ENCODE measurements around the gene TOR3A.

Gene TOR3A

GRCh38 chr1:179105393-179105792, 23.5 kb downstream of the TOR3A start:
- TF ChIP-seq CTCF (conservative IDR thresholded peaks at IDR 0.05; ENCODE audit: low read depth, low read length), result peak; percentile 68
- no peak overlapping the region for H3K4me3 ChIP-seq (ENCODE audit: low read depth, low read length)
- peak; percentile 46 for DNase-seq (ENCODE audit: low read depth)

- no peak for TF ChIP-seq CTCF (conservative IDR thresholded peaks at IDR 0.05; ENCODE audit: low read depth, low read length)
- no peak overlapping the region for H3K4me3 ChIP-seq (ENCODE audit: low read depth, low read length)
- DNase-seq (ENCODE audit: low read depth), result no peak
These were observed 26.1 kb downstream of the TOR3A start for GRCh38 chr1:179107706-179108629.

- DNase-seq (ENCODE audit: low read depth), result no peak
- H3K4me3 ChIP-seq (ENCODE audit: low read depth, low read length), result no peak overlapping the region
- no peak for TF ChIP-seq CTCF (conservative IDR thresholded peaks at IDR 0.05; ENCODE audit: low read depth, low read length)
These were observed 26.8 kb downstream of the TOR3A start for GRCh38 chr1:179108644-179109043.

- no peak overlapping the region for H3K4me3 ChIP-seq (ENCODE audit: low read depth, low read length)
- no peak for DNase-seq (ENCODE audit: low read depth)
- no peak for TF ChIP-seq CTCF (conservative IDR thresholded peaks at IDR 0.05; ENCODE audit: low read depth, low read length)
These were observed 33.3 kb downstream of the TOR3A start for GRCh38 chr1:179115181-179115580.

GRCh38 chr1:179119513-179119912, 37.6 kb downstream of the TOR3A start:
- DNase-seq (ENCODE audit: low read depth), result no peak
- TF ChIP-seq CTCF (conservative IDR thresholded peaks at IDR 0.05; ENCODE audit: low read depth, low read length), result no peak
- H3K4me3 ChIP-seq (ENCODE audit: low read depth, low read length), result no peak overlapping the region

GRCh38 chr1:179120736-179121135, 38.9 kb downstream of the TOR3A start:
- DNase-seq (ENCODE audit: low read depth), result no peak
- no peak for TF ChIP-seq CTCF (conservative IDR thresholded peaks at IDR 0.05; ENCODE audit: low read depth, low read length)
- H3K4me3 ChIP-seq (ENCODE audit: low read depth, low read length), result no peak overlapping the region
